Measurements from ENCODE around the gene POLR1B. TPM values are rescaled to one million over a fixed set of nuclear protein-coding genes. Genes with fewer than 3 reads are reported as not detected.
"Not testable (repeated sequence)": the region's sequence is repeated elsewhere in the genome, so short reads cannot be mapped to it uniquely, and the experiment has no call there.

POLR1B gene
- total RNA-seq, 2 donors from 2014 or later, result 5.7 to 6.8 TPM

GRCh38 chr2:112523291-112523777 is 18.9 kb upstream of the POLR1B start:
- Histone ChIP-seq H3K9me3 (no peaks in the 10 kb centered on the region), H3K36me3 (peaks cover 25% of the 10 kb centered on the region), H3K4me3 (no peak overlapping the region), H3K27me3 (no peaks in the 10 kb centered on the region), H3K4me1 (no peaks in the 10 kb centered on the region), H3K27ac (no peak overlapping the region)
- no peak for TF ChIP-seq CTCF (IDR thresholded peaks at IDR 0.05)
- DNase-seq (ENCODE audit: low spot score), result no peak

- H3K27ac ChIP-seq; H3K4me1 ChIP-seq; H3K9me3 ChIP-seq; H3K4me3 ChIP-seq; H3K27me3 ChIP-seq; DNase-seq (ENCODE audit: low spot score): not testable (repeated sequence)
- H3K36me3 ChIP-seq, result peaks cover 35% of the 10 kb centered on the region
These were observed 18.0 kb upstream of the POLR1B start for GRCh38 chr2:112524276-112524675.

- Histone ChIP-seq H3K4me1 (no peaks in the 10 kb centered on the region), H3K27me3 (no peaks in the 10 kb centered on the region), H3K36me3 (peaks cover 20% of the 10 kb centered on the region), H3K27ac (no peak overlapping the region), H3K4me3 (no peak overlapping the region), H3K9me3 (no peaks in the 10 kb centered on the region)
- no peak for TF ChIP-seq CTCF (IDR thresholded peaks at IDR 0.05)
- DNase-seq (ENCODE audit: low spot score), result no peak
These were observed 13.7 kb upstream of the POLR1B start for GRCh38 chr2:112528541-112528940.

DNA sequence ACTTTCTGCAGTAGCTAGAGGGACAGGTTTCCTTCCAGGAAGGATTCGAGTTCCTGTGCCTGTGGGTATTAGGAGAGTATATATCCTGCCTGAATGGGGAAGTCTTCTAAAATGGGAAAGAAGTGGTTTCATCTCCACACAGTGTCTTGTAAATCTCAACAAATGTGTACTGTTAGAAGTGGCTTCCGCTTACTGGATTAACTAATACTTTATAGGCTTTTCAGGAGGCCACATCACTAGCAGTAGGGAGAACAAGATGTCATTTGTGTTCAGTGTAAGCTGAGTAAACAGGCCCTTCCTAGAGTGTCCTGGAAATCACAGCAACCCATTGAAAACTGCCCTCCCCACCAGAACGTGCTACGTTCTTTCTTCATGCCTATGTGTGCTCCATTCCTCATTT is 12.5 kb upstream of the POLR1B start:
- H3K4me1 ChIP-seq, result no peaks in the 10 kb centered on the region
- DNase-seq (ENCODE audit: low spot score), result no peak
- no peaks in the 10 kb centered on the region for H3K27me3 ChIP-seq
- H3K4me3 ChIP-seq, result no peak overlapping the region
- no peaks in the 10 kb centered on the region for H3K9me3 ChIP-seq
- no peak for TF ChIP-seq CTCF (IDR thresholded peaks at IDR 0.05)
- H3K27ac ChIP-seq, result no peak overlapping the region
- H3K36me3 ChIP-seq, result peaks cover 20% of the 10 kb centered on the region

DNA sequence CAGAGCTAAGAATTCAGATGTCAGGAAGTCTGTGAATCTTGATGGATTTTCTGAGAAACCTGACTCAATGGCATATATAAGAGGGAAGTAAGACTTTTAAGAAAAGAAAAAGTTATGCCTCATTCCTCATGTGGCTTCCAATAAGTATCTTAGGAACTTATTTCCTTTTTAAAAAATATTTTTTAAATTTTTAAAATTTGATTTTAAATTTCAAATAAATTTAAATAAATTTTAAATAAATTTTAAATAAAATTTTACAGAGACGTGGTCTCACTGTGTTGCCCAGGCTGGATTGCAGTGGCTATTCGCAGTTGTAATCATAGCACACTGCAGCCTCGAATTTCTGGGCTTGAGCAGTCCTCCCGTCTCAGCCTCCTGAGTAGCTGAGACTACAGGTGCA is 11.5 kb upstream of the POLR1B start:
- Histone ChIP-seq H3K36me3 (peaks cover 20% of the 10 kb centered on the region), H3K27me3 (no peaks in the 10 kb centered on the region), H3K4me1 (no peaks in the 10 kb centered on the region), H3K27ac (no peak overlapping the region), H3K4me3 (no peak overlapping the region), H3K9me3 (no peaks in the 10 kb centered on the region)
- TF ChIP-seq CTCF (IDR thresholded peaks at IDR 0.05), result no peak
- DNase-seq (ENCODE audit: low spot score), result no peak

GRCh38 chr2:112534826-112535225 is 7.4 kb upstream of the POLR1B start:
- no peak for TF ChIP-seq CTCF (IDR thresholded peaks at IDR 0.05)
- H3K36me3 ChIP-seq, result peaks cover 5% of the 10 kb centered on the region
- H3K27me3 ChIP-seq, result no peaks in the 10 kb centered on the region
- no peak overlapping the region for H3K4me3 ChIP-seq
- H3K27ac ChIP-seq, result no peak overlapping the region
- no peaks in the 10 kb centered on the region for H3K4me1 ChIP-seq
- DNase-seq (ENCODE audit: low spot score), result no peak
- no peaks in the 10 kb centered on the region for H3K9me3 ChIP-seq

DNA sequence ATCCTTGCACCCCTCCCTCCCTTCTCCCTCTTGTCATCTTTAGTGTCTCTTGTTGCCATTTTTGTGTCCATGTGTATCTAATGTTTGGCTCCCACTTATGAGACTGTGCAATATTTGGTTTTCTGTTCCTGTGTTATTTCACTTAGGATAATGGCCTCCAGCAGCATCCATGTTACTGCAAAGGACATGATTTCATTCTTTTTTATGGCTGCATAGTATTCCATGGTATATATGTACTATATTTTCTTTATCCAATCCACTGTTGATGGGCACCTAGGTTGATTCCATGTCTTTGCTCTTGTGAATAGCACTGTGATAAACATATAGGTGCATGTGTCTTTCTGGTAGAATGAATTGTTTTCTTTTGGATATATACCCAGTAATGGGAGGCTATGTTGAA is 5.6 kb upstream of the POLR1B start:
- H3K36me3 ChIP-seq; H3K4me3 ChIP-seq; H3K27ac ChIP-seq; H3K27me3 ChIP-seq; H3K4me1 ChIP-seq; H3K9me3 ChIP-seq; DNase-seq (ENCODE audit: low spot score): not testable (repeated sequence)
